Choroid plexus epithelial cell (primary cell): ENCODE results near the gene PLA2G3.
"Not testable (repeated sequence)": the region's sequence is repeated elsewhere in the genome, so short reads cannot be mapped to it uniquely, and the experiment has no call there.

Source experiments
- DNase-seq: peaks from one replicate; pipeline ENCODE4 v3.0.0-alpha.2; 2010; ENCODE audit warnings: low read depth
- H3K4me3 ChIP-seq: 2 replicates; pipeline ENCODE4 v1.5.1; 2011; ENCODE audit warnings: low read depth, mild to moderate bottlenecking, control low read depth, low read length, moderate library complexity
- TF ChIP-seq, protein P1 (sequence below): conservative IDR thresholded peaks from 2 replicates; pipeline ENCODE4 v1.5.1; 2011; ENCODE audit warnings: low read depth, mild to moderate bottlenecking, control low read depth, inconsistent platforms, low read length, moderate library complexity

PLA2G3 gene

DNA sequence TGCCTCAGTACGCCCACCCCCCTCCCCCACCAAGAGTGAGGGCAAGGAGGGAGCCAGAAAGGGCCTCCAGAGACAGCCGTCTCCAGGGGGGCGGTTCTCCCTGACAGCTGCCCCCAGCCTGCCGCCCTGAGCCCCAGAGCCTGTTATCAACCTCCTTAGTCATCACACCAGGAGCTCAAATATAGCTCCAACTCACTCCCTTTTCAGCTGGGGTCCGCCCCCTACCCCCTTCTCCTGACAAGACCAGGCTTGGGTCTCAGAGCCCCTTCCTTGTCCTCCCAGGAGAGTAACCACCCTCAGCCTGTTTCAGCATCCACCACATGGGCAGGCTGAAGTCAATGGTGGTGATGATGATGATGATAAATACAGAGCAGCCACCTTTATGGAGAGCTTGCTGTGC, 20.1 kb downstream of the PLA2G3 start:
- no peak overlapping the region for H3K4me3 ChIP-seq
- TF ChIP-seq, protein P1, sequence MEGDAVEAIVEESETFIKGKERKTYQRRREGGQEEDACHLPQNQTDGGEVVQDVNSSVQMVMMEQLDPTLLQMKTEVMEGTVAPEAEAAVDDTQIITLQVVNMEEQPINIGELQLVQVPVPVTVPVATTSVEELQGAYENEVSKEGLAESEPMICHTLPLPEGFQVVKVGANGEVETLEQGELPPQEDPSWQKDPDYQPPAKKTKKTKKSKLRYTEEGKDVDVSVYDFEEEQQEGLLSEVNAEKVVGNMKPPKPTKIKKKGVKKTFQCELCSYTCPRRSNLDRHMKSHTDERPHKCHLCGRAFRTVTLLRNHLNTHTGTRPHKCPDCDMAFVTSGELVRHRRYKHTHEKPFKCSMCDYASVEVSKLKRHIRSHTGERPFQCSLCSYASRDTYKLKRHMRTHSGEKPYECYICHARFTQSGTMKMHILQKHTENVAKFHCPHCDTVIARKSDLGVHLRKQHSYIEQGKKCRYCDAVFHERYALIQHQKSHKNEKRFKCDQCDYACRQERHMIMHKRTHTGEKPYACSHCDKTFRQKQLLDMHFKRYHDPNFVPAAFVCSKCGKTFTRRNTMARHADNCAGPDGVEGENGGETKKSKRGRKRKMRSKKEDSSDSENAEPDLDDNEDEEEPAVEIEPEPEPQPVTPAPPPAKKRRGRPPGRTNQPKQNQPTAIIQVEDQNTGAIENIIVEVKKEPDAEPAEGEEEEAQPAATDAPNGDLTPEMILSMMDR = no peak
- no peak for DNase-seq

DNA sequence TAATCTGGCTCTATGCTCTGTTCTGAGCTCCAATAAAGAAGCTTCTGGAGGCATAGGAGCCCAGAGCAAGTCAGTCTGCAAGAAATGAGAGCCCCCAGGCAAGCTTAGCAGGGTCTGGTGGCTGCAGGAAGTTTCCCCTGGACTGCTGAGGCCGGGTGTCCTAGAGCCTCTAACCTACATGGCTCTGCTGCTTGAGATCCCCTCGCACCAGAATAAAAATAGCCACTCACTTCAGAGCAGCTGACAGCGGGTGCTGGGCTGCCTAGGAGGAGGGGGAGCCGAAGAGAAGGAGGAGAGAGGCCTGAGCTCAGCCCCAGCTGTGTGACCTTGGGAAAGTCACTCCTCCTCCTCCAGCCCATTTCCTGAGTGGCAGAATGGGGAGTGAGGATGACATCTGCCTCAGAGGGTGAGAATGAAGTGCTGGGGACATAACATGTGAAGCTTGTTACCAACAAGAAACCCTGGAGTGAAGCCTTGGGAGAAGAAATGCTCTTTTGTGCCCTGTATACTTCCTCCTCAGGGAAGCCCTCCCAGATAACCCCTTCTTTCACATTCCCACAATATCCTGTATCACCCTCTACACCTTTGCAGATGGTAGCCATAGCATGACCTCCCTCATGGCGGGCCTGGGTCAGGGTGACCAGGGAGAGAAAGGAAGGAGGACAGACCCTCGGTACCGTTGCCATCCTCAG, 21.1 kb downstream of the PLA2G3 start:
- TF ChIP-seq, protein P1 = no peak
- DNase-seq = no peak

DNA sequence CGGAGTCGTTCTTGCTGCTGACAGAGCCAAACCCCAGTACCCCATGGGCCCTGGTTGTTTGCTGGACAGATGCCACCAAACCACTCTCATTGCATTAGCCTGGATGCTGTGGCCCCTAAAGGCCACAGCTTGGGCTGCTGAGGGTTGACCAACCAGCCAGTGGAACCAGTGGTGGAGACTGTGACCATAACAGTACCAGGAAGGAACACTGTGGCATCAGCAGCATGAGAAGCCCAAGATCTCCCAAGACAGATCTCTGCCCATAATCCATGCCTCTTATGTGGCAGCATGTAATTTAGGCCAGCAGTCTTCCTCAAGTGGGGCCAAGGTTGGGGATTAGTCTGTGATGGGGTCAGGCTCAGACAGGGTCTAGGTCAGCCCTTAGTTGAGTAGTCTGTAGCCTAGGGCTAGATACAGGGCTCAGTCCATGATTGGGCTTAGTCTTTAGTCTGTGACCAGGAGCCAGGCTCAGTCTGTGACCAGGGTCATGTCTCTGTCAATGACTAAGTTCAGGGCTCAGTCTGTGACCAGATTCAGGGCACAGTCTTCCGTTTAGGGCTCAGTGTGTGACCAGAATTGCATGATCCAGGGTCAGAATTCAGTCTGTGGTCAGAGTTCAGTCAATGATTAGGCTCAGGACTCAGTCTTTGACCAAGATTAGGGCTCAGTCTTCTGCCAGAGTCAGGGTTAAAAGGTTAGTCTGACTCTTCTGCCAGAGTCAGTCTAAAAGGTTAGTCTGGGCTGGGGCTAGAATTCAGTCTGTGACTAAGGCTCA, 22.1 kb downstream of the PLA2G3 start:
- no peak overlapping the region for H3K4me3 ChIP-seq
- DNase-seq = no peak
- TF ChIP-seq, protein P1 = no peak

More for the DNA sequence above, 21.1 kb downstream of the PLA2G3 start:
- no peak overlapping the region for H3K4me3 ChIP-seq

DNA sequence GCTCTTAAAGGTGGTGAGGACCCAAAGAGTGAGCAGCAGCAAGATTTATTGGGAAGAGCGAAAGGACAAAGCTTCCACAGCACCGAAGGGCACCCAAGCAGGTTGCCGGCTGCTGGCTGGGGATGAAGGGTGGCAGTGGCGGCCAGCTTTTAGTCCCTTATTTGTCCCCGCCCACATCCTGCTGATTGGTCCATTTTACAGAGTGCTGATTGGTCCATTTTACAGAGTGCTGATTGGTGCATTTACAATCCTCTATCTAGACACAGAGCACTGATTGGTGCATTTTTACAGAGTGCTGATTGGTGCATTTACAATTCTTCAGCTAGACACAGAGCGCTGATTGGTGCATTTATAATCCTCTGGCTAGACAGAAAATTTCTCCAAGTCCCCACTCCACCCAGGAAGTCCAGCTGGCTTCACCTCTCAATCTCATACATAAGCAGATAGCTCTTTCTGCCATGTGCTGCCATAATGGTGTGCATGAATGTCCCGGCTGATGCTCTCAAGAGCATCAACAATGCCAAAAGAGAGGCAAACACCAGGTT, 27.7 kb downstream of the PLA2G3 start:
- H3K4me3 ChIP-seq, DNase-seq: not testable (repeated sequence)

DNA sequence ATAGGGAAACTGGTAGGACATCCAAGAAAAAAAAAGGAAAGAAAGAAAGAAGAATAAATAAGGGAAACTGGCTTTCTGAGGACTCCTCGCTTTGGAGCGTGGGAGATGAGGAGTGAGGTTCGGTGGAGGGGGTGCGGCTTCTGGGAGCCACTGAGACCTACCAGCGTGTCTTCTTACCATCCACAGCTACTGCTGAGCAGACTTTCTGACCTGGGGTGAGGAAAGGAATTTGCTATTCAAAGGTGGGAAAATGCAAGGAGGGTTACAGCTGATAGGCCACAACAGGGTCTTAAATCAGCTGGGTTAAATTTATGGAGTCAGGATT, 32.5 kb downstream of the PLA2G3 start:
- H3K4me3 ChIP-seq = peak overlapping the region; percentile 92
- no peak for DNase-seq
- TF ChIP-seq, protein P1 = no peak

DNA sequence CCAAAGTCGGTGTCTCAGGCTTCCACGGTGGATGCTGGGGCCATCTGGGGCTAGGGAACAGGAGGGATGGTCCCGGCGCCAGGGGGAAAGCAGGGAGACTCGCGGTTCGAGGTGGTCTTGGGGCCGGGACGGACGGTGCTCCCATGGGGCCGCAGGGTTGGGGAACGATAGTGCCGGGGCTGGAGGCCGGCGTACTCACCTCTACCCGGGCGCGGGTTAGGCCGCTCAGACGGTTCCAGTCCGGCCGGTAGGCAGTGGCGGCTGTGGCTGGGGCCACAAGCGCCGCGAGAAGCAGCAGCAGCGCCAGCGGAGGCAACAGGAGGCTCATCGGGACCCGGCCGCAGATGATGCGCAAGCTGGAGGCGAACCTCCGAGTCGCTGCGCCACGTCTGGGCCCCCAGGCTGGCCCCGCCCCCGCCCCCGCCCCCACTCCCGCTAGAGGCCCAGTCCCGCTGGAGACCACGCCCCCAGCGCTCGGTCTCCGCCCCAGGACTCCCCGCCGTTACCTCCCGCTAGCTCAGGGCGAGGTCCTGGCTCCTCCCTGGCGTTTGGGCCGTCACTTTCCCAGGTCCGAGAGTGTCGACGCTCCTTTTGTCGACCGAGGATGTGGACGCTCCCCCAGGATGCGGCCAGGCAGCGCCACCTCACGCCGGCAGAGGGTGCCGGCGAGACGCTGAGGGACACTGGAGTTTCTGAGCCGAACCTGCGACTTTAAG, 33.0 kb downstream of the PLA2G3 start, which contains the start of gene SELENOM:
Gene SELENOM (minus strand): TSS at position 391 of the 716 bp plus-strand sequence. CDS start 63 bp downstream, at position 328.
- DNase-seq = peak; percentile 99
- TF ChIP-seq, protein P1 = peak; percentile 95
- H3K4me3 ChIP-seq = peak within 1 kb of the TSS; percentile 92

DNA sequence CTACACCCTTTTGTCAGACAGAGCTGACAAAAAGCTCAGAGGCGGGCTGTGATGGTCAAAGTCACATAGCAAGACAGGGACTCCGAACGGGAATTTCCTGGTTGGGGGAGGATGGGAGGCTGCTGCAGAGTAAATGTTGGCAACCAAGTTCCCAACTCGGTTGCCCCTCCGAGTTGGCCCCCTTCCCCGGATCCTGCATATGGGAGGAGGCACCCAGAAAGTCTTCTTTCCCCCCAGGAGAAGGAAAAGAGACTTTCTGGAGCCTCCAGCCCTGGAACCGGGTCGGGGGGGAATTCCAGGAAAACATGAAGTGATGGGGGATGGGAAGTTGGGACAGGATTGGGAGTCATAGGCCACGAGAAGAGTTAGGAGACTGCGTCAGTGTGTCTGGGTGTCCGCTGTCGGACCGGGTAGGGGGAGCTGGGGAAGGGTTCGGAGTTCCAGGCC, 33.6 kb downstream of the PLA2G3 start:
- peak; percentile 56 for DNase-seq
- TF ChIP-seq, protein P1 = no peak
- peak overlapping the region; percentile 92 for H3K4me3 ChIP-seq
